Neural crest cell (in vitro differentiated cells): ENCODE results near the gene TMEM132C. TPM values are rescaled to one million over a fixed set of nuclear protein-coding genes. Genes with fewer than 3 reads are reported as not detected.

ENCODE experiments used
- DNase-seq: peaks from one replicate; pipeline ENCODE4 v3.0.0; 2021; ENCODE audit warnings: low read depth, mixed read lengths, low spot score
- H3K27ac Mint-ChIP-seq: one replicate; pipeline ENCODE4 v1.8.0; 2021; ENCODE audit warnings: mild to moderate bottlenecking, mixed read lengths; ENCODE audit not compliant: unreplicated experiment
- H3K27me3 Mint-ChIP-seq: 2 replicates; pipeline ENCODE4 v1.8.0; 2021; ENCODE audit warnings: low read depth, mild to moderate bottlenecking, mixed read lengths
- H3K36me3 Mint-ChIP-seq: 2 replicates; pipeline ENCODE4 v1.8.0; 2021; ENCODE audit warnings: low read depth, mild to moderate bottlenecking, mixed read lengths
- H3K4me1 Mint-ChIP-seq: 2 replicates; pipeline ENCODE4 v1.8.0; 2021; ENCODE audit warnings: mixed read lengths
- H3K4me3 Mint-ChIP-seq: one replicate; pipeline ENCODE4 v1.8.0; 2021; ENCODE audit warnings: mild to moderate bottlenecking, mixed read lengths
- H3K9me3 Mint-ChIP-seq: 2 replicates; pipeline ENCODE4 v1.8.0; 2021; ENCODE audit warnings: mixed read lengths
- total RNA-seq: library from RNA; stranded (reverse); gene quantifications from 2 replicates; pipeline ENCODE4 v1.2.1, GENCODE V29; 2021
- TF ChIP-seq, protein P1 (sequence below): fragments of 200-600 bp; sonication (generic); conservative IDR thresholded peaks from 2 replicates; pipeline ENCODE4 v1.5.0; 2021; ENCODE audit warnings: antibody characterized with exemption, mild to moderate bottlenecking

TMEM132C gene
- total RNA-seq, 1 donor from 2014 or later = 10.9 TPM

DNA sequence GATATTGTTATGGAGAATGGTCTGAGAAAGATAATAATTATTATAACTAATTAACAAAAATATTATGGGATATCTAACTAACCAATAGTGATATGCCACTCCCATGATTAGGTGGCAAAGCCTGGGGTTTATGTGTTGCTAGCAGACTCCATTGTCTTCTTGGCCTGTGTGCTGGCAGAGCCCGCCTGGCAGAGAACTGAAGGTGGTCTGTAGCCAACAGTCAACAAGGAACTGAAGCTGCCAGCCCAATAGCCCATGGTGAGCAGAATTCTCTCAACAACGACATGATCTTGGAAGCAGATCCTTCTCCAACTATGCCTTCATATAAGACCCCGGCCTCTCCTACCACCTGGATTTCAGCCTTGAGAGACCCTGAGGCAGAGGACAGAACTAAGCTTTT is 298.0 kb downstream of the TMEM132C start:
- Mint-ChIP-seq H3K27ac (no peak overlapping the region), H3K27me3 (peaks cover 8% of the 10 kb centered on the region), H3K9me3 (peaks cover 3% of the 10 kb centered on the region), H3K4me1 (no peaks in the 10 kb centered on the region), H3K36me3 (no peaks in the 10 kb centered on the region), H3K4me3 (no peak overlapping the region)
- TF ChIP-seq, protein P1, sequence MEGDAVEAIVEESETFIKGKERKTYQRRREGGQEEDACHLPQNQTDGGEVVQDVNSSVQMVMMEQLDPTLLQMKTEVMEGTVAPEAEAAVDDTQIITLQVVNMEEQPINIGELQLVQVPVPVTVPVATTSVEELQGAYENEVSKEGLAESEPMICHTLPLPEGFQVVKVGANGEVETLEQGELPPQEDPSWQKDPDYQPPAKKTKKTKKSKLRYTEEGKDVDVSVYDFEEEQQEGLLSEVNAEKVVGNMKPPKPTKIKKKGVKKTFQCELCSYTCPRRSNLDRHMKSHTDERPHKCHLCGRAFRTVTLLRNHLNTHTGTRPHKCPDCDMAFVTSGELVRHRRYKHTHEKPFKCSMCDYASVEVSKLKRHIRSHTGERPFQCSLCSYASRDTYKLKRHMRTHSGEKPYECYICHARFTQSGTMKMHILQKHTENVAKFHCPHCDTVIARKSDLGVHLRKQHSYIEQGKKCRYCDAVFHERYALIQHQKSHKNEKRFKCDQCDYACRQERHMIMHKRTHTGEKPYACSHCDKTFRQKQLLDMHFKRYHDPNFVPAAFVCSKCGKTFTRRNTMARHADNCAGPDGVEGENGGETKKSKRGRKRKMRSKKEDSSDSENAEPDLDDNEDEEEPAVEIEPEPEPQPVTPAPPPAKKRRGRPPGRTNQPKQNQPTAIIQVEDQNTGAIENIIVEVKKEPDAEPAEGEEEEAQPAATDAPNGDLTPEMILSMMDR = no peak
- no peak for DNase-seq

GRCh38 chr12:128567730-128568129 is 300.8 kb downstream of the TMEM132C start:
- no peaks in the 10 kb centered on the region for H3K27me3 Mint-ChIP-seq

GRCh38 chr12:128570191-128571065 is 303.5 kb downstream of the TMEM132C start:
- Mint-ChIP-seq H3K4me1 (no peaks in the 10 kb centered on the region), H3K27ac (no peak overlapping the region), H3K36me3 (no peaks in the 10 kb centered on the region), H3K4me3 (no peak overlapping the region), H3K27me3 (no peaks in the 10 kb centered on the region), H3K9me3 (peaks cover 3% of the 10 kb centered on the region)
- DNase-seq = no peak
- TF ChIP-seq, protein P1 = no peak

More at GRCh38 chr12:128567730-128568129, 300.8 kb downstream of the TMEM132C start:
- no peaks in the 10 kb centered on the region for H3K36me3 Mint-ChIP-seq
- H3K4me1 Mint-ChIP-seq = no peaks in the 10 kb centered on the region
- TF ChIP-seq, protein P1 = no peak
- no peak overlapping the region for H3K27ac Mint-ChIP-seq
- H3K9me3 Mint-ChIP-seq = peaks cover 3% of the 10 kb centered on the region
- H3K4me3 Mint-ChIP-seq = no peak overlapping the region
- no peak for DNase-seq

GRCh38 chr12:128571906-128572810 is 305.2 kb downstream of the TMEM132C start:
- H3K27me3 Mint-ChIP-seq = no peaks in the 10 kb centered on the region
- DNase-seq = no peak
- no peaks in the 10 kb centered on the region for H3K36me3 Mint-ChIP-seq
- TF ChIP-seq, protein P1 = no peak
- H3K27ac Mint-ChIP-seq = no peak overlapping the region
- H3K9me3 Mint-ChIP-seq = peaks cover 3% of the 10 kb centered on the region
- no peaks in the 10 kb centered on the region for H3K4me1 Mint-ChIP-seq
- no peak overlapping the region for H3K4me3 Mint-ChIP-seq

- TF ChIP-seq, protein P1 = no peak
- Mint-ChIP-seq H3K27ac (no peak overlapping the region), H3K4me3 (no peak overlapping the region), H3K27me3 (no peaks in the 10 kb centered on the region), H3K9me3 (peaks cover 3% of the 10 kb centered on the region), H3K36me3 (no peaks in the 10 kb centered on the region), H3K4me1 (peaks cover 3% of the 10 kb centered on the region)
- DNase-seq = no peak
Observed at GRCh38 chr12:128573907-128574306, 306.9 kb downstream of the TMEM132C start.
